Skeletal muscle satellite cell (primary cell): ENCODE measurements around the gene C1orf105.

Experiments used
- H3K27me3 ChIP-seq: 2 replicates; pipeline ENCODE4 v1.7.0; 2013; ENCODE audit warnings: low read length; ENCODE audit not compliant: control insufficient read depth, insufficient read depth
- H3K36me3 ChIP-seq: 2 replicates; pipeline ENCODE4 v1.7.0; 2013; ENCODE audit warnings: mild to moderate bottlenecking, control low read depth, low read length; ENCODE audit not compliant: insufficient read depth
- H3K4me1 ChIP-seq: 2 replicates; pipeline ENCODE4 v1.7.0; 2013; ENCODE audit warnings: low read length; ENCODE audit not compliant: control insufficient read depth, insufficient read depth
- H3K4me2 ChIP-seq: 2 replicates; pipeline ENCODE4 v1.7.0; 2013; ENCODE audit warnings: mild to moderate bottlenecking, low read length
- H3K4me3 ChIP-seq: 2 replicates; pipeline ENCODE4 v1.7.0; 2013; ENCODE audit warnings: low read length
- H3K9ac ChIP-seq: 2 replicates; pipeline ENCODE4 v1.7.0; 2013; ENCODE audit warnings: mild to moderate bottlenecking, low read depth, low read length, moderate library complexity
- H3K9me3 ChIP-seq: replicated peaks from 2 replicates; pipeline ENCODE4 v1.7.0; 2013; ENCODE audit warnings: mild to moderate bottlenecking, control low read depth, low read length

Gene C1orf105

GRCh38 chr1:172383536-172383935 lies 36.9 kb upstream of the C1orf105 start:
- no peaks in the 10 kb centered on the region for H3K36me3 ChIP-seq
- H3K4me2 ChIP-seq, result peak overlapping the region; percentile 74
- H3K4me3 ChIP-seq, result peak overlapping the region; percentile 46
- H3K4me1 ChIP-seq, result peaks cover 18% of the 10 kb centered on the region
- H3K27me3 ChIP-seq, result no peaks in the 10 kb centered on the region
- H3K9ac ChIP-seq, result peak overlapping the region; percentile 74
- no peaks in the 10 kb centered on the region for H3K9me3 ChIP-seq

- no peak overlapping the region for H3K4me3 ChIP-seq
- no peaks in the 10 kb centered on the region for H3K27me3 ChIP-seq
- H3K4me2 ChIP-seq, result no peak overlapping the region
- no peaks in the 10 kb centered on the region for H3K36me3 ChIP-seq
- H3K9me3 ChIP-seq, result no peaks in the 10 kb centered on the region
- no peak overlapping the region for H3K9ac ChIP-seq
- H3K4me1 ChIP-seq, result peaks cover 18% of the 10 kb centered on the region
Measured at GRCh38 chr1:172384656-172385055, 35.8 kb upstream of the C1orf105 start.

GRCh38 chr1:172386046-172386445 lies 34.4 kb upstream of the C1orf105 start:
- H3K9me3 ChIP-seq, result no peaks in the 10 kb centered on the region
- H3K9ac ChIP-seq, result no peak overlapping the region
- H3K27me3 ChIP-seq, result no peaks in the 10 kb centered on the region
- peaks cover 27% of the 10 kb centered on the region for H3K4me1 ChIP-seq
- no peak overlapping the region for H3K4me3 ChIP-seq
- H3K4me2 ChIP-seq, result no peak overlapping the region
- no peaks in the 10 kb centered on the region for H3K36me3 ChIP-seq

- H3K4me3 ChIP-seq, result no peak overlapping the region
- peaks cover 23% of the 10 kb centered on the region for H3K4me1 ChIP-seq
- no peak overlapping the region for H3K4me2 ChIP-seq
- no peak overlapping the region for H3K9ac ChIP-seq
- H3K27me3 ChIP-seq, result no peaks in the 10 kb centered on the region
- H3K36me3 ChIP-seq, result no peaks in the 10 kb centered on the region
- H3K9me3 ChIP-seq, result no peaks in the 10 kb centered on the region
Measured at GRCh38 chr1:172388490-172388889, 32.0 kb upstream of the C1orf105 start.

GRCh38 chr1:172390301-172390682 lies 30.2 kb upstream of the C1orf105 start:
- no peaks in the 10 kb centered on the region for H3K36me3 ChIP-seq
- H3K4me1 ChIP-seq, result peaks cover 25% of the 10 kb centered on the region
- no peaks in the 10 kb centered on the region for H3K27me3 ChIP-seq
- peak overlapping the region; percentile 10 for H3K9ac ChIP-seq
- no peak overlapping the region for H3K4me2 ChIP-seq
- H3K9me3 ChIP-seq, result no peaks in the 10 kb centered on the region
- H3K4me3 ChIP-seq, result no peak overlapping the region

- no peaks in the 10 kb centered on the region for H3K9me3 ChIP-seq
- H3K36me3 ChIP-seq, result no peaks in the 10 kb centered on the region
- peak overlapping the region; percentile 11 for H3K4me3 ChIP-seq
- peaks cover 25% of the 10 kb centered on the region for H3K4me1 ChIP-seq
- H3K27me3 ChIP-seq, result no peaks in the 10 kb centered on the region
- peak overlapping the region; percentile 60 for H3K4me2 ChIP-seq
- peak overlapping the region; percentile 10 for H3K9ac ChIP-seq
Measured at GRCh38 chr1:172390683-172391551, 29.6 kb upstream of the C1orf105 start.

- H3K4me2 ChIP-seq, result no peak overlapping the region
- no peaks in the 10 kb centered on the region for H3K9me3 ChIP-seq
- H3K9ac ChIP-seq, result no peak overlapping the region
- H3K36me3 ChIP-seq, result no peaks in the 10 kb centered on the region
- peaks cover 26% of the 10 kb centered on the region for H3K4me1 ChIP-seq
- H3K4me3 ChIP-seq, result no peak overlapping the region
- H3K27me3 ChIP-seq, result no peaks in the 10 kb centered on the region
Measured at GRCh38 chr1:172391976-172392375, 28.5 kb upstream of the C1orf105 start.

- Histone ChIP-seq H3K27me3 (no peaks in the 10 kb centered on the region), H3K4me1 (peaks cover 40% of the 10 kb centered on the region), H3K4me3 (no peak overlapping the region), H3K4me2 (peak overlapping the region; percentile 31), H3K36me3 (no peaks in the 10 kb centered on the region), H3K9ac (no peak overlapping the region), H3K9me3 (no peaks in the 10 kb centered on the region)
Measured at GRCh38 chr1:172393354-172393753, 27.1 kb upstream of the C1orf105 start.

GRCh38 chr1:172394141-172394751 lies 26.2 kb upstream of the C1orf105 start:
- peaks cover 48% of the 10 kb centered on the region for H3K4me1 ChIP-seq
- H3K27me3 ChIP-seq, result no peaks in the 10 kb centered on the region
- peak overlapping the region; percentile 21 for H3K4me3 ChIP-seq
- H3K36me3 ChIP-seq, result no peaks in the 10 kb centered on the region
- no peaks in the 10 kb centered on the region for H3K9me3 ChIP-seq
- peak overlapping the region; percentile 45 for H3K4me2 ChIP-seq
- no peak overlapping the region for H3K9ac ChIP-seq

GRCh38 chr1:172394811-172395210 lies 25.7 kb upstream of the C1orf105 start:
- H3K4me3 ChIP-seq, result no peak overlapping the region
- H3K4me1 ChIP-seq, result peaks cover 52% of the 10 kb centered on the region

GRCh38 chr1:172395576-172395975 lies 24.9 kb upstream of the C1orf105 start:
- H3K4me1 ChIP-seq, result peaks cover 55% of the 10 kb centered on the region
- no peak overlapping the region for H3K4me3 ChIP-seq

More at GRCh38 chr1:172394811-172395210, 25.7 kb upstream of the C1orf105 start:
- no peaks in the 10 kb centered on the region for H3K9me3 ChIP-seq
- H3K27me3 ChIP-seq, result no peaks in the 10 kb centered on the region
- no peak overlapping the region for H3K9ac ChIP-seq
- H3K4me2 ChIP-seq, result no peak overlapping the region
- no peaks in the 10 kb centered on the region for H3K36me3 ChIP-seq

More at GRCh38 chr1:172395576-172395975, 24.9 kb upstream of the C1orf105 start:
- H3K9me3 ChIP-seq, result no peaks in the 10 kb centered on the region
- no peaks in the 10 kb centered on the region for H3K27me3 ChIP-seq
- no peaks in the 10 kb centered on the region for H3K36me3 ChIP-seq
- H3K4me2 ChIP-seq, result no peak overlapping the region
- H3K9ac ChIP-seq, result no peak overlapping the region
